ENCODE results near the gene PEAR1.

The PEAR1 gene

DNA sequence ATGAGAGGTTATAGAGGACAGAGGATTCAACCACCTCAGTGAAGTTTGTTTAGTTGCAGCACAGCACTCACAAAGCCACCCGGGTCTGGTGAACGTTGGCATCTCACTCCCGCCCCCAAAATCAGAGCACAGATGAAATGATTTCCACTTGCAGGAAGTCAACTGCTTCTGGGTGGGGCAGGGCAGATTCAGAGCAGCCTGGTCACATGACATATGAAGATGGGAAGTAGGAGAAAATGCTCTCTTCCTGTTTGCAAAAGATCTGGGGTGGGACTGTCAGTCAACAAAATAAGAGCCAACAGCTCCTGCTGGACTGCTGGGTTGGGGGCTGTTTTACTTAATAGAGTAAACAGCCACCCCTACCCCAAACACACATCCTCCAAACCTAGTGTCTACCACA, 70.1 kb downstream of the PEAR1 start:
- DNase-seq (ENCODE audit: low spot score), result peak; percentile 37

DNA sequence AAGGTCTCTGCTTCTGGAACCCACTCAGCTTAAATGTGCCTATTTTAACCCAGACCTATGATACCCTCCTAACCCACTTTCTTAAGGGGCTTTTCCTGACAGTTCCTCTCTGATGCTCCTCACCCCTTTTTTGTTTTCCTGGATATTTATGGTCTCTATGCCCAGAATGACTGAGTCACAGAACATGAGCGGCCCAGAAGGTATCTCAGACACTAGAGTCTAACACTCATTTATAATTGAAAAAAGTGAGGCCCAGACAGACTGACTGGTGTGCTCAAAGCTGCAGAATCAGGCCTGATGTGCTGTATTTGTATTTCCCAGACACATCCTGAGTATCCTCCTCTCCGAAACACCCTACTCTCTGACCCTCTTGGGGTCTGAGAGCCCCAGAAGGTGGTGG, 70.9 kb downstream of the PEAR1 start:
- no peak for DNase-seq (ENCODE audit: low spot score)
